MM.1S (cell line): Measurements from ENCODE around the gene MEPE.

ENCODE experiments used
- DNase-seq: peaks from one replicate; pipeline ENCODE4 v3.0.0-alpha.2; 2015
- H2AFZ ChIP-seq: fragments of 300-600 bp; sonication (generic); 2 replicates; pipeline ENCODE4 v1.6.0; 2016; ENCODE audit warnings: antibody characterized with exemption, low read length
- H3F3A ChIP-seq: fragments of 300-600 bp; sonication (generic); 2 replicates; pipeline ENCODE4 v1.6.1; 2016; ENCODE audit warnings: mild to moderate bottlenecking, antibody characterized with exemption, low read length, moderate library complexity, mixed read lengths; ENCODE audit not compliant: insufficient read depth
- H3K27ac ChIP-seq: fragments of 300-600 bp; sonication (generic); 2 replicates; pipeline ENCODE4 v1.5.1; 2016; ENCODE audit warnings: mild to moderate bottlenecking, low read length
- H3K27me3 ChIP-seq: fragments of 300-600 bp; sonication (generic); replicated peaks from 2 replicates; pipeline ENCODE4 v1.6.0; 2016; ENCODE audit warnings: low read length; ENCODE audit not compliant: insufficient read depth
- H3K36me3 ChIP-seq: fragments of 300-600 bp; sonication (generic); replicated peaks from 2 replicates; pipeline ENCODE4 v1.6.1; 2016; ENCODE audit warnings: mild to moderate bottlenecking, low read length, mixed read lengths; ENCODE audit not compliant: insufficient read depth
- H3K4me1 ChIP-seq: fragments of 300-600 bp; sonication (generic); 2 replicates; pipeline ENCODE4 v1.6.1; 2016; ENCODE audit warnings: low read length, mixed read lengths
- H3K4me2 ChIP-seq: fragments of 300-600 bp; sonication (generic); 2 replicates; pipeline ENCODE4 v1.6.0; 2016; ENCODE audit warnings: low read depth, low read length
- H3K4me3 ChIP-seq: fragments of 300-600 bp; sonication (generic); 2 replicates; pipeline ENCODE4 v1.5.1; 2016; ENCODE audit warnings: low read length, mixed read lengths
- H3K79me2 ChIP-seq: fragments of 300-600 bp; sonication (generic); 2 replicates; pipeline ENCODE4 v1.6.1; 2016; ENCODE audit warnings: mixed run types, low read length, mixed read lengths
- H3K9ac ChIP-seq: fragments of 300-600 bp; sonication (generic); 2 replicates; pipeline ENCODE4 v1.6.1; 2016; ENCODE audit warnings: low read length, mixed read lengths
- H3K9me2 ChIP-seq: fragments of 300-600 bp; sonication (generic); replicated peaks from 2 replicates; pipeline ENCODE4 v1.6.1; 2016; ENCODE audit warnings: mild to moderate bottlenecking, low read length, mixed read lengths; ENCODE audit not compliant: insufficient read depth
- H3K9me3 ChIP-seq: fragments of 300-600 bp; sonication (generic); replicated peaks from 2 replicates; pipeline ENCODE4 v1.6.1; 2016; ENCODE audit warnings: mild to moderate bottlenecking, low read length, mixed read lengths; ENCODE audit not compliant: insufficient read depth
- H4K20me1 ChIP-seq: fragments of 300-600 bp; sonication (generic); 2 replicates; pipeline ENCODE4 v1.6.1; 2016; ENCODE audit warnings: mild to moderate bottlenecking, low read length, moderate library complexity, mixed read lengths; ENCODE audit not compliant: insufficient read depth
- EZH2 ChIP-seq: fragments of 300-600 bp; sonication (generic); optimal IDR thresholded peaks from 2 replicates; pipeline ENCODE3; 2017; ENCODE audit warnings: low read depth, mild to moderate bottlenecking, antibody characterized with exemption, low read length, mixed read lengths
- EZH2phosphoT487 ChIP-seq: fragments of 300-600 bp; sonication (generic); IDR thresholded peaks from 2 replicates; pipeline ENCODE4 v1.6.1; 2018; ENCODE audit warnings: antibody characterized with exemption, low read length
- TF ChIP-seq, protein P1 (sequence below): fragments of 300-600 bp; sonication (generic); IDR thresholded peaks from 2 replicates; pipeline ENCODE4 v1.5.1; 2016; ENCODE audit warnings: antibody characterized with exemption, low read length, mixed read lengths

MEPE gene

GRCh38 chr4:87811977-87812376, 20.8 kb upstream of the MEPE start:
- Histone ChIP-seq H3K79me2 (no peaks in the 10 kb centered on the region), H4K20me1 (no peaks in the 10 kb centered on the region), H3K36me3 (no peaks in the 10 kb centered on the region), H3K9ac (no peak overlapping the region), H3K9me3 (no peaks in the 10 kb centered on the region), H3K27me3 (no peaks in the 10 kb centered on the region), H3K27ac (no peak overlapping the region), H3K4me2 (no peak overlapping the region), H3F3A (no peaks in the 10 kb centered on the region), H3K4me3 (no peak overlapping the region), H2AFZ (no peak overlapping the region), H3K4me1 (no peaks in the 10 kb centered on the region), H3K9me2 (no peaks in the 10 kb centered on the region)
- TF ChIP-seq EZH2phosphoT487, result no peak
- TF ChIP-seq, protein P1, sequence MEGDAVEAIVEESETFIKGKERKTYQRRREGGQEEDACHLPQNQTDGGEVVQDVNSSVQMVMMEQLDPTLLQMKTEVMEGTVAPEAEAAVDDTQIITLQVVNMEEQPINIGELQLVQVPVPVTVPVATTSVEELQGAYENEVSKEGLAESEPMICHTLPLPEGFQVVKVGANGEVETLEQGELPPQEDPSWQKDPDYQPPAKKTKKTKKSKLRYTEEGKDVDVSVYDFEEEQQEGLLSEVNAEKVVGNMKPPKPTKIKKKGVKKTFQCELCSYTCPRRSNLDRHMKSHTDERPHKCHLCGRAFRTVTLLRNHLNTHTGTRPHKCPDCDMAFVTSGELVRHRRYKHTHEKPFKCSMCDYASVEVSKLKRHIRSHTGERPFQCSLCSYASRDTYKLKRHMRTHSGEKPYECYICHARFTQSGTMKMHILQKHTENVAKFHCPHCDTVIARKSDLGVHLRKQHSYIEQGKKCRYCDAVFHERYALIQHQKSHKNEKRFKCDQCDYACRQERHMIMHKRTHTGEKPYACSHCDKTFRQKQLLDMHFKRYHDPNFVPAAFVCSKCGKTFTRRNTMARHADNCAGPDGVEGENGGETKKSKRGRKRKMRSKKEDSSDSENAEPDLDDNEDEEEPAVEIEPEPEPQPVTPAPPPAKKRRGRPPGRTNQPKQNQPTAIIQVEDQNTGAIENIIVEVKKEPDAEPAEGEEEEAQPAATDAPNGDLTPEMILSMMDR, result no peak
- TF ChIP-seq EZH2, result no peak
- no peak for DNase-seq

- H4K20me1 ChIP-seq, result no peaks in the 10 kb centered on the region
- no peak for DNase-seq
- no peaks in the 10 kb centered on the region for H3K9me3 ChIP-seq
- no peak overlapping the region for H3K4me3 ChIP-seq
- TF ChIP-seq EZH2, result no peak
- TF ChIP-seq EZH2phosphoT487, result no peak
- TF ChIP-seq, protein P1, result no peak
- no peak overlapping the region for H3K27ac ChIP-seq
- H3F3A ChIP-seq, result no peaks in the 10 kb centered on the region
- no peak overlapping the region for H2AFZ ChIP-seq
- H3K4me2 ChIP-seq, result no peak overlapping the region
- H3K27me3 ChIP-seq, result no peaks in the 10 kb centered on the region
- H3K9me2 ChIP-seq, result no peaks in the 10 kb centered on the region
- no peaks in the 10 kb centered on the region for H3K4me1 ChIP-seq
- H3K9ac ChIP-seq, result no peak overlapping the region
- no peaks in the 10 kb centered on the region for H3K79me2 ChIP-seq
- no peaks in the 10 kb centered on the region for H3K36me3 ChIP-seq
Measured at GRCh38 chr4:87819281-87819919, 13.4 kb upstream of the MEPE start.

DNA sequence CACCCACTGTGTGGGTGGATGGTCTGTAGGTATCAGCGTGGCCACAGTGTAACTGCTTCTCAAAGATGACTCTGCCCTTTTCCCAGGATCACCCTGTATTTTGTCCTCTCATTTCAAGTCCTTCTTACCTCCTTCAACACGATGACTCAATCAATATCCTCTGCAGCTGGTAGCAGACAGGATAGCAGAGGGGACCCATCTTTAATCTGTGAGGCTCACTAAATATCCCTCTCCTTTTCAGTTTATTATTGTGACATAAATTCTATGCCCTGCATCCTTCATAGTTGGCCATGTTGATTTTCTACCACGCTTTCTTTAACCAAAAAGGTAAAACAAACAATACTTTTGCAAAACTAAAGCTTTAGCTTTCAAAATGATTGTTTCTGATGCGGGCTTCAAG, 9.6 kb upstream of the MEPE start:
- no peaks in the 10 kb centered on the region for H3K27me3 ChIP-seq
- H3K9me2 ChIP-seq, result no peaks in the 10 kb centered on the region
- TF ChIP-seq EZH2phosphoT487 (no peak), EZH2 (no peak)
- TF ChIP-seq, protein P1, result no peak
- H3K79me2 ChIP-seq, result no peaks in the 10 kb centered on the region
- no peak overlapping the region for H3K4me2 ChIP-seq
- no peak overlapping the region for H3K9ac ChIP-seq
- no peak overlapping the region for H3K27ac ChIP-seq
- H3F3A ChIP-seq, result no peaks in the 10 kb centered on the region
- H3K4me1 ChIP-seq, result no peaks in the 10 kb centered on the region
- DNase-seq, result no peak
- H3K9me3 ChIP-seq, result no peaks in the 10 kb centered on the region
- no peaks in the 10 kb centered on the region for H3K36me3 ChIP-seq
- no peak overlapping the region for H2AFZ ChIP-seq
- H3K4me3 ChIP-seq, result no peak overlapping the region
- no peaks in the 10 kb centered on the region for H4K20me1 ChIP-seq
